ENCODE data around the gene CD300LB.
"Not testable (repeated sequence)": the region's sequence is repeated elsewhere in the genome, so short reads cannot be mapped to it uniquely, and the experiment has no call there.

CD300LB gene

DNA sequence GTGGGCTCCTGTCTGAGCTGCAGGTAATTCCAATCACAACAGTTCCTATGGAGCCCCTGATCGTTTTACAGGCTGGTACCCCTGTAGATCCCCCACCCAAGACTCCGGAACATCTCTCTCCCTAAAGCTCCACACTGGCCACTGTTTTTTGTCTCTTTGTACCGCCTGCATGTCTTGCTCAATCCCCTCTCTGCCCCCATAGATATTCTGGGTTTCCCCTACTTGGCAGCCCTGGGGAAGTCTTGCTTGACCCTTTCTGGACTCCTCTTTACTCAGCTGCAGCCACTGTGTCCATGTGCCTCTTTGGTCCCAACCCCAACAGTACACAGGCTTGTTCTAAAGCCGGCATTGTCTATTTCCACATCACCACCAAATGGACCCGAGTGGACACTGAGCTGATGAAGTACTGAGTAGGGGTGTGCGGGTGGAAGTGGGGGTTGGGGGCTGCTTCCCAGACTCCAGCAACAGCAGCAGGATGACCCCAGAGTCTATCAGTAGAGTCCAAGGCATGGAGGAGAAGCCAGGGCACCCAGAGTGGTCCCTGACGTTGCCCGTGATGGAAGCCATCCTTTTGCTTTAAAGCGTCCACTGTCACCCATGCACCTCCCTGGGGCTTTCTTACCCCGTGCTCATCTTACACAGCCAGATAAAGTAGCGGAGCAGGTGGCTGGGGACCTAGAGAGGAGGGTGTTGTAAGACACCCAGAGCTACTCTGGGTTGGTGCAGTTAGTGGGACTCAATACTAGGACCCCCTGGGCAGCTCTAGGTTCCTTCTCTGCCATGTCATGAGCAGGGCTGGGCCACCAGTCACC, 6.4 kb downstream of the CD300LB start:
- DNase-seq = no peak

DNA sequence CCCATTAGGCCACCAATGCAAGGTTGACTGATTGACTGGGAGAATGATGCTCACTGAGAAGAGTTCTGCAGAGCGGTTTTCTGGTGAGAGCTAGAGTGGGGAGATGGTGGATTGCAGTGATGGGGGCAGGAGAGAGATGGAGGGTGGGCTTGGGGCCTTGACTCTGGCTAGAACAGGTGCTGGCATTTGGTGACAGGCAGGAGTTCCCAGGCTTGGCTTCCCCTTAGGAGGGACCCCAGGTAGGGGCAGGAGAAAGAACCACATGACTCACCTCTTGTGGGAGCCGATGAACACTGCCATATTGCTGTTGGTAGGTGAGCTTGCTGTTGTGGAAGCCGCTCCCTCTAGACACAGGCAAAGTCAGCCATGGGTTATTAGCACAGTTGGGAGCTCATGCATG, 8.0 kb downstream of the CD300LB start:
- DNase-seq = no peak

DNA sequence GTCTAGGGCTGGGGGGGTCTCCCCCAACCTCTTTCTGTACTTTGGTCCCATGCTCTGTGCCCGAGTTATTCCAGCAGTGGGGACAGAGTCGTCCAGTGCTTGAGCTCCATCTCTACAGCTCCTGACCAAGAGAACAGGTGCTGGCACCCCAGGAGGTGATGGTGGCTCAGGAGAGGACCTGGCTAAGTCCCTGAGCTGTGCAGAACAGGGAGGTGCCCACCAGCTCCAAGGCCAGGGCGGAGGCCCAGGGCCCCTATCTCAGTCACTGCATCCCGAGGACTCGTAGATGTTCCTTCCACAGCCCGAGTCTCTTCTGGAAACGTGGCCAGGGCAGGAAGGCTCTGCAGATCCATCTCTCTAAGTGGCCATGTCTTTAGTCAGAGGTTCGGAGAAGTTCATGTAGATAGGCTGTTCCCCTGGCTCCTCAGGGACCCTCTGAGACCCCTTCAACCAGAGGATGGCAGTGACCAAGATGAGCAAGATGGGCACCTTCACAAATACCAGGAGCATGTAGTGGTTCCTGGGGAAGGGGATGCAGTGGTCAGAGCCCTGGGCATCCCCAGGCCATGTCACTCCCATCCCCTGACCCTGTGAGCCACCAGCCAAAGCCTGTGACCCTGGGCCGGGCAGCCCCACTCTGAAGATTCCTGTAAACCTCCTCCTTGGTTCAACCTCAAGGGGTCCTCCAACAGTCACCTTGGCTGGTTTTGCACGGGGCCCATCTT, 8.7 kb downstream of the CD300LB start:
- no peak for DNase-seq

DNA sequence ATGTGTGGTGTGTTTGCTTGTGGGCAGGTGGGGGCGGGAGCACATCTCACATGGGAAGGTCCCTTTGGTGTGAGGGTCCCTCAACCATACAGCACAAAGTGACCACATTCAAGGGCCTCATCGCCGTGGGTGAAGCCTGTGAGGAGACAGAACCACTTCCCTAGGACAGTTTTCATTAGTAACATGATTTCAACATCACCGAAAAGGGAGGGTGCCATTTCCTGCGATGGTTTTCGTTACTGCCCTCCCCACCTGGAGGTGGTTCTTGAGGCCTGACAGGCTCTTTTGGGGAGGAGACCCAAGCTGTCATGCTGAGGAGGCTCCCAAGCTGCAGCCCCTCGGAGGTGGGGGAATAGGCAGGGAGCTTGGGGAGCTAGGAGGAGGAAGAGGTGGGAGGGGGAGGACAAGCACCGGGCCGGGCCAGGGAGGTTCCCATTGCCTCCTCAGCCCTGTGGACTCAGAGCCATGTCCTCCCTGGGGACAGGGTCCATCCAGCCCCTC, 9.5 kb downstream of the CD300LB start:
- DNase-seq = no peak

DNA sequence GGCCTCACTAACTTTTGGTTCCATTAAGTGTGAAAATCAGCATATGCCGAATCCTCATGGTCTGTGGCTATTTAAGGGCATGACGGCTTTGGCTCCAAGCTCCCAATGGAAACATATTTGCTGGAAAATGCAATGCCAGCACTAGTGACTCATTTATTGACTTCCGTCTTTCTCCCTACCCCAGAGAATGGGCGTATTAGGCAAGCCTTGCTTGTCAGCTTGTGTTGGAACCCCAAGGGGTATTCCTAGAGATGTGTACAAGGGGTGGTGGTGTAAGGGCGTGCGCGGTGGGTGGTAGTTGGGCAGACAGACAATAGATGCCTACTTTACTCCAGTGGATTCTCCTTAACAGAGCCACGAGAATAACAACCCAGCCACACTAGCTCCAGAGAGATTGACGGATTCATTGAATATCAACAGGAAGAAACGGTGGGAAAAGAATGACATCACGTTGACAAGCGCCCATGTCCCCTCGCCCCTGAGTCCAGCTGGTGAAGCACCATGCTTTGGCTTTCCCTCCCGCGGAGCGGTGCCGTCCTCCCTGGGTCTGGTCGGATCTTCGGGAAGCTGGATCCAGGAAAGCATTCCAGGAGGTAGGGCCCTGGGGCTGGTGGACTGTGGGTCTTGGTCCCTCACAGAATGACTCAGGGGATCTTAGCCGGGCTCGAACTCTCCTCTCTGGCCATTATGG, 10.3 kb downstream of the CD300LB start:
- DNase-seq = no peak

DNA sequence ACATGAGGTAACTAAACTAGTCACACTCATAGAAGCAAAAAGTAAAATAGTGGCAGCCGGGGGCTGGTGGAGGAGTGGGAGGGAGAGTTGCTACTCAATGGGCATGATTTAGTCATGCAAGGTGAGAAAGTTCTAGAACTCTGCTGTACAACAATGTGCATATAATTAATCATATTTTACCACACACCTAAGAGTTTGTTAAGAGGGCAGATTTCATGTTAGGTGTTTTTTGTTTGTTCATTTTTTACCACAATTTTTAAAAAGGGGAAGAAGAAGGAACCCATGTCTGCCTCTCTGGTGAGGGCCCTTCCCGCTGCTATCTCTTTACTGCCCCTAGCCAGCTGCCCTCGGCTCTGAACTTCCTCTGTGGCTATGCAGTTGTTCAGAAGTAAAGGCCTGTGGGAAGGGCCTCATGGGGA, 11.2 kb downstream of the CD300LB start:
- no peak for DNase-seq

DNA sequence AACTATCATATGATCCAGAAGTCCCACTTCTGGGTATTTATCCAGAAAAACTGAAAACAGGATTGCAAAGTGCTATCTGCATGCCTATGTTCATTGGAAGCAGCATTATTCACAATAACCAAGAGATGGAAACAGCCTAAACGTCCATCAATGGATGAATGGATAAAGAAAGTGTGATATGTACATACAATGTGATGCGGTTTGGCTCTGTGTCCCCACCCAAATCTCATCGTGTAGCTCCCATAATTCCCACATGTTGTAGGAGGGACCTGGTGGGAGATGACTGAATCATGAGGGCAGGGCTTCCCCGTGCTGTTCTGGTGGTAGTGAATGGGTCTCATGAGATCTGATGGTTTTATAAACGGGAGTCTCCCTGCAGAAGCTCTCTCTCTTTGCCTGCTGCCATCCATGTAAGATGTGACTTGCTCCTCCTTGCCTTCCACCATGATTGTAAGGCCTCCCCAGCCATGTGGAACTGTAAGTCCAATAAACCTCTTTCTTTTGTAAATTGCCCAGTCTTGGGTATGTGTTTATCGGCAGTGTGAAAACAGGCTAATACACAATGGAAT, 12.8 kb downstream of the CD300LB start:
- not testable (repeated sequence) for DNase-seq

DNA sequence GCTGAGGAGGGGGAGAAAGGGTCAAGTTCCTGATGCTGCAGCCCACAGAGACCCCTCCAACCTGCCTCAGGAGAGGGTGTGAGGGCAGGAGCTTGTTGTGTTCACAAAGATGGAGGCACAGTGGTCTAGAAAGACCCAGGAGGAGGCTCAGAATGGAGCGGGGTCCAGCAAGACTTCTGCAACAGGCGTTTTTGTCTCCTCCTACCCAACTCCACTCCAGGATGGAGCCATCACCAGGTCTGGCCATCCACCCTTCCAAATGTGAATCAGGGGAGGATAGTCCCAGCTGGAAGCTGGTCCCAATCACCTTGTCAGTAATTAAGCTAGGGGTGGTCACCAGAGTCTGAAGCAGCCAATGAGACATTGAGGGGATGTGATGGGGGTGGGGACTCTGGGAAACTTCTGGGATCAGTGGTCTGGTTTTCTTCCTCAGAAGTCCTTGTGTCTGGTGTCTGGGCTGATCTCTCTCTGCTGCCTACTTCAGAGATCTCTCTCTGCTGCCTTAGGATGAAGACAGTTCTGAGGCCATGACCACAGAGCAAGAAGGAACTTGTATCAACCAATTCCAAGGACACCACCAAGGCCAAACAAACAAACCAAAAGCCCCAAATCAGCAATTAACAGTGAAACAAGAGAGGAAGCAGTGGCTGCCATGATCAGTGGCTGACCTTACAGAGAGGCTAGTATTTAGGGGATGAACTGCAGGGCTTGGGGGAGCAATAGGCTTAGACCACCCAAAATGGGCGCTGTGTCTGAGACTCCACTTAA, 14.5 kb downstream of the CD300LB start:
- DNase-seq = no peak

DNA sequence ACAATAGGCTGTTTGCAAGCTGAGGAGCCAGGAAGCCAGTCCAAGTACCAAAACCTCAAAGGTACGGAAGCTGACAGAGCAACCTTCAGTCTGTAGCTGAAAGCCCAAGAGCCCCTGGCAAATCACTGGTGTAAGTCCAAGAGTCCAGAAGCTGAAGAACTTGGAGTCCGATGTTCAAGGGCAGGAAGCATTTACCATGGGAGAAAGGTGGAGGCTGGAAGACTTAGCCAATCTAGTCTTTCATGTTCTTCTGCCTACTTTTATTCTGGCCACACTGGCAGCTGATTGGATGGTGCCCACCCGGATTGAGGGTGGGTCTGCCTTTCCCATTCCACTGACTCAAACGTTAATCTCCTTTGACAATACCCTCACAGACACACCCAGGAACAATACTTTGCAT, 15.3 kb downstream of the CD300LB start:
- no peak for DNase-seq

DNA sequence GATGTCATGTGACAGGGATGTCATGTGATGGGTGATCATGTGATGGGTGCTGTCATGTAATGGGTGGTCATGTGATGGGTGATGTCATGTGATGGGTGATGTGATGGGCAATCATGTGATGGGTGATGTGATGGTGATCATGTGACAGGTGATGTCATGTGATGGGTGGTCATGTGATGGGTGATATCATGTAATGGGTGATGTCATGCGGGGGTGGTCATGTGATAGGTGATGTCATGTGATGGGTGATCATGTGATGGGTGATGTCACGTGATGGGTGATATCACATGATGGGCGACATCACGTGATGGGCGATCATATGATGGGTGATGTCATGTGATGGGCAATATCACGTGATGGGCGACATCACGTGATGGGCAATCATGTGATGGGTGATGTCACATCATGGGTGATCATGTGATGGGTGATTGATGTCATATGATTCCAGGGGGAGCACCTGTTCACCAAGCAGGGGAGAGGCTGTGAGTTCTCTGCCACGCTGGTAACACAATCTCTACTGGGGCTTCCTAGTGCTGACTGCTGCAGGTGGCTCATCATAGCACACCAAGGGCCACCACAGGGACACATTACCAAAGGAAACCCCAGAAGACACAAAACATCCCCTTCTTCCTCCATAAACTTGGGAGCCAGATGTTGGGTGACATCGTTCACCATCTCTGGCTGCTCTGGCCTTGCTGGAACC, 16.5 kb downstream of the CD300LB start:
- DNase-seq = no peak

DNA sequence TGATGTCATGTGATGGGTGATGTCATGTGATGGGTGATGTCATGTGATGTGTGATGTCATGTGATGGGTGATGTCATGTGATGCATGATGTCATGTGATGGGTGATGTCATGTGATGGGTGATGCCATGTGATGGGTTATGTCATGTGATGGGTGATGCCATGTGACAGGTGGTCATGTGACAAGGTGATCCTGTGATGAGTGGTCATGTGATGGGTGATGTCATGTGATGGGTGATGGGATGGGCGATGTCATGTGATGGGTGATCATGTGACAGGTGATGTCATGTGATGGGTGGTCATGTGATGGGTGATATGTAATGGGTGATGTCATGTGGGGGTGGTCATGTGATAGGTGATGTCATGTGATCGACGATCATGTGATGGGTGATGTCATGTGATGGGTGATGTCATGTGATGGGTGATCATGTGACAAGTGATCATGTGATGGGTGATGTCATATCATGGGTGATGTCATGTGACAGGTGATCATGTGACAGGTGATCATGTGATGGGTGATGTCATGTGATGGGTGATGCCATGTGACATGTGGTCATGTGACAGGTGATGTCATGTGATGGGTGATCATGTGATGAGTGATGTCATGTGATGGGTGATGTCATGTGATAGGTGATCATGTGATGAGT, 17.2 kb downstream of the CD300LB start:
- no peak for DNase-seq

DNA sequence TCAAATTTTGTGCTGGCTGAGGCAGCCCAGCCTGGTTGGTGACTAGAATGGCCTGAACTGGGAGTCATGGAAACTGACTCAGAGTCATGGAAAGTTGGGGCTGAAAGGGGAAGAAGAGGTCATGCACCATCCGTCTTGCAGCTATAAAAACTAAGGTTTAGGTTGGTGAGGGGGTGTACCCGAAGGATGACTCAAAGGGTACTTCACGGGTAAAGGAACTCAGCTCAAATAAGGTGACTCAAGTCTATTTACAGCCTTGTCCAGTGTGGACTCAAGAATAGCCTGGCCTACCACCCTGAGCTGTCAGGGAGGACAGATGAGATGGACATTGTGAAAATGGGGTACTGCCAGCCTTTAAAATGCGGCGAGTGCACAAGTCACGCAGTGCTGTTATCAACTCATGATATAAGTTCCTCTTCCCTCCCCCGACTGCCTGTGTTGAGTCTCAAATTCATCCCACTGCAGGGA, 18.6 kb downstream of the CD300LB start:
- no peak for DNase-seq

DNA sequence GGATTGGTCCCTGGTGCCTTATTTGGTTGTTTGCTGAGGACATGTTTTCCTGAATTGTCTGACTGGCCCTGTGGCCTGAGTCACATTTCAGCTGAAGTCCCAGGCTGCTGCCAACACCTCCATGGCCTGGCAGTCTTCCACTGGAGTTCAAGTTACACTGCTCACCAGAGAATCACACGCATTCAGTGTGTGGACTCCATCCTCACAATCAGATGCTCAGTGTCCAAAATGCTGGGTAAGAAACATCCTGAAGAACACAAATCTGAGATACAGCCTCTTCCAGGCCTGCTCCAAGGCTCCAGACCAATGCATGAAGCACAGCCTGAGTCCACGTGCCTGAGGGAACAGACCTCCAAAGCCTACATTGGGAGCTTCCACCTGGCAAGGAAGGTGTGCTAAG, 19.2 kb downstream of the CD300LB start:
- DNase-seq = no peak

DNA sequence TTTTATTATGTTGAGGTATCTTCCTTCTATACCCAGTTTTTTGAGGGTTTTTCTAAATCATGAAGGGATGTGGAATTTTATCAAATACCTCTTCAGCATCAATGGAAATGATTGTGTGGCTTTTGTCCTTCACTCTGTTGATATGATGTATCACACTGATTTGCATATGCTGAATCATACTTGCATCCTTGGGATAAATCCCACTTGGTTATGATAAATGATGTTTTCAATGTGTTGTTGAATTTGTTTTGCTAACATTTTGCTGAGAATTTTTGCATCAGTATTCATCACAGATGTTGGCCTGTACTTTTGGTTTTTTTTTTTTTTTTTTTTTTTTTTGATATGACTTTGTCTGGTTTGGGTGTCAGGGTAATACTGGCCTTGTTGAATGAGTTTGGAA, 23.1 kb downstream of the CD300LB start:
- DNase-seq = no peak

DNA sequence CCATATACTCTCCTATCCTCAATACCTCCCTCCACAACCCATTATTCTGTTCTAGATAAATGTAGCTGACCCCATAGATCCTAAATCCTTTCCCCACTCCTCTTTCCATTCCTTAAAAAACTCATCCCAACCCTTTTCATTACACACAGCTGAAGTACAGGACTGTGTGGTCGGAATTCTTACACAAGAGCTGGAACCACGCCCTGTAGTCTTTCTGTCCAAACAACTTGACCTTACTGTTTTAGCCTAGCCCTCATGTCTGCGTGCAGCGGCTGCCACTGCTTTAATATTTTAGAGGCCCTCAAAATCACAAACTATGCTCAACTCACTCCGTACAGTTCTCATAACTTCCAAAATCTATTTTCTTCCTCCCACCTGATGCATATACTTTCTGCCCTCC, 27.3 kb downstream of the CD300LB start:
- not testable (repeated sequence) for DNase-seq

DNA sequence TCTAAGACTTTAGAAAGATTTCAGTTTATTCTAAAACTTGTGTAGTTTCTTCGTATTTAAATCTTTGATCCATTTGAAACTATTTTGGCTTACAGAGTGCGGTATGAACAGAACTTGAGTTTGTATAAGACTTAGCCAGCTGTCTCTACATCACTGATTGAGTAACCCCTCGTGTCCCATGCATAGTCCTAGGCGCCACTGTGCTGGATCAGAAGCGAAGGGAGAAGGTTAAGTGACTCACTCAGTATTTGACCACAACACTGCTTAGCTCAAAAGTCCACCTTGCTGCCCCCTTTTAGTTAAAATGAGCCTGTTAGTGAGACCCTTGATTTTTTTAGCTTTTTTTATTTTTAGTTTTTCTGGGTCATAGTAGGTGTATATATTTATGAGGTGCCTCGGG, 28.4 kb downstream of the CD300LB start:
- DNase-seq = no peak

DNA sequence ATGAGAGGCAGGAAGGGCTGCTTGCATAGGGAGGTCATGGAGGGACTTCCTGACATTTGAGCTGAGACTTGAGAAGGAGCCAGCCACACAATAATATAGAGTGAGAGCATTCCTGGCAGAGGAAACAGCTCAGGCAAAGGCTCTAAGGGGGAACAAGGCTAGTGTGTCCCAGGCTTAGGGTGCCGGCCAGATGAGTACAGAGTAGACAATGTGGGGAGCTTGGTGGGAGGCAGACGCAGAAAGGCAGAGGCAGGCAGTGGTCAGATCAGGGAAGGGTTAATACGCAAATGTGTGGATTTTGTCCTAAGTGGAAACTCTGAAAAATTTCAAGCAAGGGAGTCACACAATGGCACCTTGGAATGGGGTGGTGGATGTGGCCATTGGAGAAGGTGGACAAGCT, 31.3 kb downstream of the CD300LB start:
- no peak for DNase-seq

DNA sequence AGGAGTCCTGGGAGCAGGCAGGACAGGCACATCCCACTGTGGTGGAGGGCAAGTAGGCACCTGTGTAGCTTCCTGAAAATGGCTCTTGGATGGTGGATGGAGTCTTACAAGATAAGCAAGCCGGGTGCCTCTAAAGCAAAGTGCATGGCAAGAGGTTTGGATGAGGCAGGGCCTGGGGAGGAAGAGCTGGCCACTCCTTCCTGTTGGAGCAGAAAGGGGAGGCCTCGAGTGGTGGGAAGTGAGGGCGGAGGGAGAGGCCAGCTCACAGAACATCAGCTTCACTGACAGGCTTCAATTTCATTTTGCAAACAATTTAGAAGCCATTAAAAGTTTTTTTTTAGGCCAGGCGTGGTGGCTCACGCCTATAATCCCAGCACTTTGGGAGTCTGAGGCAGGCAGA, 33.8 kb downstream of the CD300LB start:
- no peak for DNase-seq

DNA sequence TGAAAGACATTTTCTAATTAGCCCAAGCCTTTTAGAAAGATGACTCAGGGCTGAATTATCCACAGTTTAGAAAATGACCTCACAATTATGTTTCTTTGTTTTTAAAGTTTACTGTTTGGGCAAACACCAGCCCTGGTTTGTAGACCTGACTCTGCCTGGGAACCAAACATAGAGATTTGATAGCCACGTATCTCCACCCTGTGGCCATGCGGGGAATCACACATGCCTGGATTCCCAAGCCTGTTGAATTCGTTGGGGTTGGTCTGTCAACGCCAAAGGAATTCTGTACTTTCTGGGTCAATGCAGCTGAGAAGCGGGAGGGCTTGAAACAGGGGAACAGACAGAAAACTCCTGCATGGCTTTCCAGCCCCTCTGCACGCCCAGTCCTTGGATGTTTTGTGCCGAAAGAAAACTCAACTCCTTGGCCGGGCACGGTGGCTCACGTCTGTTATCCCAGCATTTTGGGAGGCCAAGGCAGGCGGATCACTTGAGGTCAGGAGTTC, 37.9 kb downstream of the CD300LB start:
- DNase-seq = peak; percentile 79

DNA sequence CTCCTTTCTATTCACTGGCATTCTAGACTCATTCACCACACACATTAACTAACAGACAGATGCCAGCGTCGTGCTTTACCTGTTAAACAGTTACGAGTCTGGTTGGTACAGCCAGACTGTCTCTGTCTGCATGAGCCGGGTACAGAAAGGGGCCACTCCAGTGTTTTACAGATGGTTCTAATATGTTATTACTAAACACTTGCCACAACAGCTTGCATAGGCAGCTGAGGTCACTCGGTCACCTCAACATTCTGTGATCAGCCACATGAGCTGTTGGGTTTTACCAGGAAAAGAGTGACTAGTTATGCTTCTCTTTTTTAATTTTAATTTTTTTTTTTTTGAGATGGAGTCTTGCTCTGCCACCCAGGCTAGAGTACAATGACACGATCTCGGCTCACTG, 39.6 kb downstream of the CD300LB start:
- no peak for DNase-seq

DNA sequence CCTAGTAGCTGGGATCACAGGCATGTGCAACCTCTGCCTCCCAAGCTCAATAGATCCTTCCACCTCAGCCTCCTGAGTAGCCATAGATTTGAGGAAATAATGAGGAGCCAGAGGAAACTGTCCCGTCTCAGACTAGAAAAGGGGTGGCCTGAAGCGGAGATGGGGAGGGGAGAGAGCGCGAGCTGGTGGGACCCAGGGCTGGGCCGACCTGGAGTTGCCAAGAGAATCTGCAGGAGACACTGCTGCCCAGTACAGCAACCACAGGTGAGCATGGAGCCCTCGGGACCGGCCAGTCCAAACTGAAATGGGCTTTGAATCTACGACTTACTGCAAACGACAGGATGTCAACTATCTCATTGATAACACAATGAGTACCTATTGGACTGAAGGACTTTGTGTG, 40.6 kb downstream of the CD300LB start:
- DNase-seq = no peak
